Neuronal stem cell (in vitro differentiated cells): ENCODE measurements around the gene GLIS1.

Experiments
- DNase-seq: peaks from one replicate; pipeline ENCODE4 v3.0.0-alpha.2; 2013; ENCODE audit warnings: low spot score
- H2AFZ ChIP-seq: one replicate; pipeline ENCODE4 v1.6.1; 2013; ENCODE audit warnings: mild to moderate bottlenecking, low read length, inconsistent platforms
- H2AK5ac ChIP-seq: 2 replicates; pipeline ENCODE4 v1.6.1; 2013; ENCODE audit warnings: low read depth, mild to moderate bottlenecking, inconsistent platforms, low read length, moderate library complexity, mixed read lengths
- H2BK120ac ChIP-seq: 2 replicates; pipeline ENCODE4 v1.6.1; 2013; ENCODE audit warnings: low read depth, mild to moderate bottlenecking, inconsistent platforms, low read length, moderate library complexity, mixed read lengths
- H2BK12ac ChIP-seq: one replicate; pipeline ENCODE4 v1.6.1; 2013; ENCODE audit warnings: low read length, inconsistent platforms
- H2BK15ac ChIP-seq: 2 replicates; pipeline ENCODE4 v1.6.1; 2013; ENCODE audit warnings: mild to moderate bottlenecking, low read length, inconsistent platforms, mixed read lengths
- H2BK5ac ChIP-seq: one replicate; pipeline ENCODE4 v1.6.1; 2013; ENCODE audit warnings: inconsistent platforms, mild to moderate bottlenecking, low read length, moderate library complexity
- H3K14ac ChIP-seq: one replicate; pipeline ENCODE4 v1.6.1; 2013; ENCODE audit warnings: low read length, inconsistent platforms
- H3K18ac ChIP-seq: 2 replicates; pipeline ENCODE4 v1.6.1; 2013; ENCODE audit warnings: low read length, inconsistent platforms
- H3K23ac ChIP-seq: 2 replicates; pipeline ENCODE4 v1.6.1; 2013; ENCODE audit warnings: low read depth, mild to moderate bottlenecking, mixed read lengths, low read length, inconsistent platforms; ENCODE audit not compliant: poor library complexity
- H3K27ac ChIP-seq: replicated peaks from 3 replicates; pipeline ENCODE4 v1.5.1; 2013; ENCODE audit warnings: low read length, inconsistent platforms
- H3K27me3 ChIP-seq, 3 experiments: 2 replicates each; pipeline ENCODE4 v1.6.1; 2013; ENCODE audit warnings: low read length in 3 of 3, mild to moderate bottlenecking in 2 of 3, inconsistent platforms in 1 of 3, low read depth in 1 of 3, mixed read lengths in 1 of 3, moderate library complexity in 1 of 3; ENCODE audit not compliant: control insufficient read depth in 3 of 3, insufficient read depth in 3 of 3
- H3K36me3 ChIP-seq, 2 donors: replicated peaks in 1 of 2; 2 replicates each; pipeline ENCODE4 v1.6.1; 2013; ENCODE audit warnings: low read length in 2 of 2; ENCODE audit not compliant: control insufficient read depth in 2 of 2, insufficient read depth in 2 of 2
- H3K4ac ChIP-seq: 2 replicates; pipeline ENCODE4 v1.6.1; 2013; ENCODE audit warnings: inconsistent platforms, mild to moderate bottlenecking, low read length, moderate library complexity
- H3K4me1 ChIP-seq, 2 donors: 1 replicate in 1 of 2; 2 replicates in 1 of 2; pipeline ENCODE4 v1.6.1; 2013; ENCODE audit warnings: low read length in 2 of 2, low read depth in 1 of 2; ENCODE audit not compliant: control insufficient read depth in 2 of 2, insufficient read depth in 1 of 2
- H3K4me2 ChIP-seq: one replicate; pipeline ENCODE4 v1.6.1; 2013; ENCODE audit warnings: mild to moderate bottlenecking, low read length, inconsistent platforms; ENCODE audit not compliant: insufficient read depth, poor library complexity, severe bottlenecking
- H3K4me3 ChIP-seq, 2 donors: 2 replicates each; pipeline ENCODE4 v1.5.1; 2013; ENCODE audit warnings: low read length in 2 of 2, mild to moderate bottlenecking in 2 of 2, inconsistent platforms in 1 of 2, moderate library complexity in 1 of 2
- H3K79me1 ChIP-seq: one replicate; pipeline ENCODE4 v1.6.1; 2013; ENCODE audit warnings: low read depth, mild to moderate bottlenecking, inconsistent platforms, low read length, moderate library complexity
- H3K9ac ChIP-seq: one replicate; pipeline ENCODE4 v1.6.1; 2013; ENCODE audit warnings: mild to moderate bottlenecking, low read depth, low read length, inconsistent platforms; ENCODE audit not compliant: poor library complexity
- H3K9me3 ChIP-seq, 2 donors: replicated peaks in 1 of 2; 2 replicates each; pipeline versions ENCODE3 to v1.6.1; 2013; ENCODE audit warnings: low read length in 2 of 2, mild to moderate bottlenecking in 2 of 2, inconsistent platforms in 1 of 2, low read depth in 1 of 2, mixed read lengths in 1 of 2, moderate library complexity in 1 of 2; ENCODE audit not compliant: control insufficient read depth in 2 of 2, insufficient read depth in 1 of 2
- H4K8ac ChIP-seq: one replicate; pipeline ENCODE4 v1.6.1; 2013; ENCODE audit warnings: low read depth, mild to moderate bottlenecking, inconsistent platforms, low read length, moderate library complexity
- H4K91ac ChIP-seq: one replicate; pipeline ENCODE4 v1.6.1; 2013; ENCODE audit warnings: low read length, low read depth, mild to moderate bottlenecking, inconsistent platforms; ENCODE audit not compliant: poor library complexity
- WGBS, 2 donors: extraction: QIAGEN DNeasy Blood & Tissue Kit; methylation state at CpG; one replicate each; pipeline ENCODE4 v1.1.7; 2013; ENCODE audit warnings: missing lambda C conversion rate in 2 of 2, mixed read lengths in 1 of 2; ENCODE audit not compliant: insufficient read length in 2 of 2, insufficient replicate concordance in 1 of 2; ENCODE audit errors: extremely low coverage in 2 of 2; 5-methylcytosine and 5-hydroxymethylcytosine counted together

Gene GLIS1

GRCh38 chr1:53677486-53677885, 61.5 kb downstream of the GLIS1 start:
- Histone ChIP-seq H3K4me3 (no peak overlapping the region), H4K91ac (no peak overlapping the region), H3K4ac (no peak overlapping the region), H3K9ac (no peak overlapping the region), H3K4me2 (no peak overlapping the region), H3K79me1 (no peaks in the 10 kb centered on the region), H3K23ac (no peak overlapping the region), H3K4me1 (peaks cover 0 to 10% of the 10 kb centered on the region in 2 donors), H3K36me3 (no peaks in the 10 kb centered on the region), H3K14ac (peak overlapping the region; percentile 58), H2BK120ac (no peak overlapping the region), H4K8ac (no peak overlapping the region), H2BK15ac (no peak overlapping the region), H3K27me3 (peaks cover 0 to 77% (median 0%) of the 10 kb centered on the region in 3 experiments), H3K18ac (no peak overlapping the region), H3K9me3 (no peaks in the 10 kb centered on the region), H2AFZ (no peak overlapping the region), H2BK5ac (no peak overlapping the region), H2BK12ac (peak overlapping the region; percentile 16), H3K27ac (no peak overlapping the region), H2AK5ac (no peak overlapping the region)
- no peak for DNase-seq
- no CpG with 5 or more reads among the region's 15 CpGs for WGBS, 2 donors

- Histone ChIP-seq H3K23ac (no peak overlapping the region), H3K36me3 (no peaks in the 10 kb centered on the region), H3K27me3 (peaks cover 0 to 45% (median 0%) of the 10 kb centered on the region in 3 experiments), H2BK12ac (peak overlapping the region; percentile 23), H4K91ac (no peak overlapping the region), H3K9ac (no peak overlapping the region), H3K79me1 (no peaks in the 10 kb centered on the region), H3K18ac (peak overlapping the region; percentile 72), H3K27ac (no peak overlapping the region), H2BK15ac (peak overlapping the region; percentile 18), H3K4ac (peak overlapping the region; percentile 17), H3K9me3 (no peaks in the 10 kb centered on the region), H4K8ac (no peak overlapping the region), H2AK5ac (peak overlapping the region; percentile 70), H3K4me3 (no peak overlapping the region), H3K4me1 (peaks cover 0 to 7% of the 10 kb centered on the region in 2 donors), H2AFZ (no peak overlapping the region), H3K4me2 (no peak overlapping the region), H3K14ac (no peak overlapping the region), H2BK120ac (no peak overlapping the region), H2BK5ac (no peak overlapping the region)
- no CpG with 5 or more reads among the region's 9 CpGs for WGBS, 2 donors
- DNase-seq, result no peak
These were observed 66.2 kb downstream of the GLIS1 start for GRCh38 chr1:53672785-53673184.

GRCh38 chr1:53672243-53672642, 66.7 kb downstream of the GLIS1 start:
- Histone ChIP-seq H4K91ac (no peak overlapping the region), H2BK5ac (no peak overlapping the region), H3K9ac (no peak overlapping the region), H3K9me3 (no peaks in the 10 kb centered on the region), H3K4me1 (peaks cover 0 to 7% of the 10 kb centered on the region in 2 donors), H2BK12ac (no peak overlapping the region), H3K23ac (no peak overlapping the region), H3K79me1 (no peaks in the 10 kb centered on the region), H3K4ac (no peak overlapping the region), H3K14ac (no peak overlapping the region), H3K18ac (no peak overlapping the region), H3K36me3 (no peaks in the 10 kb centered on the region), H2BK15ac (peak overlapping the region; percentile 18), H3K27me3 (peaks cover 0 to 43% (median 0%) of the 10 kb centered on the region in 3 experiments), H2AFZ (no peak overlapping the region), H2AK5ac (peak overlapping the region; percentile 70), H4K8ac (no peak overlapping the region), H3K27ac (no peak overlapping the region), H3K4me2 (no peak overlapping the region), H3K4me3 (no peak overlapping the region), H2BK120ac (no peak overlapping the region)
- no CpG with 5 or more reads among the region's 5 CpGs for WGBS, 2 donors
- no peak for DNase-seq

- no peaks in the 10 kb centered on the region for H3K79me1 ChIP-seq
- H3K36me3 ChIP-seq, result no peaks in the 10 kb centered on the region
- no peak overlapping the region for H2BK120ac ChIP-seq
- H4K8ac ChIP-seq, result no peak overlapping the region
- H3K4me3 ChIP-seq, result no peak overlapping the region
- H2AFZ ChIP-seq, result no peak overlapping the region
- H2BK5ac ChIP-seq, result no peak overlapping the region
- H3K4ac ChIP-seq, result no peak overlapping the region
- H4K91ac ChIP-seq, result no peak overlapping the region
- H3K9ac ChIP-seq, result no peak overlapping the region
- H3K27me3 ChIP-seq, result peaks cover 0 to 30% (median 0%) of the 10 kb centered on the region in 3 experiments
- H3K4me1 ChIP-seq, result peaks cover 0 to 7% of the 10 kb centered on the region in 2 donors
- no peak overlapping the region for H3K27ac ChIP-seq
- H3K14ac ChIP-seq, result no peak overlapping the region
- H3K4me2 ChIP-seq, result no peak overlapping the region
- no peaks in the 10 kb centered on the region for H3K9me3 ChIP-seq
- H3K18ac ChIP-seq, result no peak overlapping the region
- no CpG with 5 or more reads among the region's 3 CpGs for WGBS, 2 donors
- DNase-seq, result no peak
- no peak overlapping the region for H3K23ac ChIP-seq
- H2BK12ac ChIP-seq, result no peak overlapping the region
- H2AK5ac ChIP-seq, result no peak overlapping the region
- H2BK15ac ChIP-seq, result no peak overlapping the region
These were observed 69.3 kb downstream of the GLIS1 start for GRCh38 chr1:53669621-53670191.
